ENCODE measurements around the gene MESD.
A peak's percentile ranks its signal among the peaks of the same experiment; 100 is the strongest.

MESD gene

DNA sequence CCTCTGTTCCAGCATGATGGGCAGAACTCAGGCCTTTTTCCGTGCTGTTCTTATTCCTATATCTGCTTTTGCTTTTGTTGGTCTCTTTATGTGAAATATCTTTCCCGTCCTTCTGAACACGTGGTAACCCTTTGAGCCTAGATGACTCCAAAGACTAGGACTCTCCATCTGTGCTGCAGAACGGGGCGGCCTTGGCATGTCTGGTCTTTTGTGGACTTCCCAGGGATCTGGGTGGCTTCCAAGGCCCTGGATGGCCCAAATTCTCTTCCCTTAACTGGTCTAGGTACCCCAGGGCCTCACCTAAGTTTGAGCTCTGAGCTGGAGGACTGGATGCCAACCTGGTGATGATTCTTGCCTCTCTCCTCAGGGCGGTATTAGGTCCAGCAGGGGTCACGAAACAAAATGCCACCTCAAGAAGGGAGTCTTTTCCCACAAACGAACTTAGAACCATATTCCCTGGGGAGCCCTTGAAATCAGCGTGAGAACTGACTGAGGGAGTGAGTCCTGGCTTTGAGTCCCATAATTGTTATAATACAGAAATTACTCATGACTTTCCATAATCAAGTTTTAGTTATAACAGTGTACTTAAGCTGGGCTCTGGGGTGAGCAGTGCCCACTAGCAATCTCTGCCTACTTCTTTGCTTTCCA lies 25.0 kb upstream of the MESD start:
- no peak for DNase-seq

DNA sequence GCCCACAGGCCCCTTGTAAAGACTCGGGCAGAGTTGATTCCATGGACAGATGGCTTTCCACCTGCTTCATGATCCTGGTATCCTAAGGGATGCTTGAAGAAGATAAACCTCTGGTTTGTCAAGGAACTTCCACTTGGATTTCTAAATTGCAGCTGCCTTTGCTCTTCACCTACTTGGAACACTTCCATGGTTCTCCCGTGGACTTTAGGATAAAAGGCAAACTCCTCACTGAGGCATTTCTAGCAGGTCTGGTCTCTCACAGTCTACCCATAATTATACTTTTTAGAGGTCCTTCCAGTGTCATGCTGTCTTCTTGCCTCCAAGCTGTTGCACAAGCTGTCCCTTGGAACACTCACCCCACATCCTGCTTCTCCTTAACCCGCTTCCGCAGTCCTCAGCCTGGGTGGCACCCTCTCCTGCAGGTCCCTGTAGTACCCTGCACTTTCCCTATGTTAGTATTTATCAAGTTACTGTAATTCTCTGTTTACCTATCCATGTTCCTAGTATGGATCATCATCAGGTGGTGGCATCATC lies 23.8 kb upstream of the MESD start:
- no peak for DNase-seq

DNA sequence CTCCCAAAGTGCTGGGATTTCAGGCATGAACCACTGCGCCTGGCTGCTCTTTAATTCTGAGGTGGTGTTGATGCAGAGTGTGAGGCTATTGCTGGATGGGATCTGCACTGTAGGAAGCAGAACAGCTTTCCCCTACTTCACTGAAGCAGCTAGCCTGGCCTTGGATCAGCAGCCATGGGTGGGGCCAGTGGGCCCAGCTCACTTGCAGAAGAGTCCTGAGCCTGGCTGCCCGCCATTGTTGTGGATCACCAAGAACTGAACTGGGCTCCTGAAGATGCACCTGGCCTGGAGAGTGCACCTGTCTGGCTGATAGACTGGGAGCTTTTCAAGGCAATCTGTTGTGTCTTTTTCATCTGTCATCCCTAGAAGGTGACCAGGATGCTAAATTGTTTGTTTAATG lies 23.0 kb upstream of the MESD start:
- no peak for DNase-seq

DNA sequence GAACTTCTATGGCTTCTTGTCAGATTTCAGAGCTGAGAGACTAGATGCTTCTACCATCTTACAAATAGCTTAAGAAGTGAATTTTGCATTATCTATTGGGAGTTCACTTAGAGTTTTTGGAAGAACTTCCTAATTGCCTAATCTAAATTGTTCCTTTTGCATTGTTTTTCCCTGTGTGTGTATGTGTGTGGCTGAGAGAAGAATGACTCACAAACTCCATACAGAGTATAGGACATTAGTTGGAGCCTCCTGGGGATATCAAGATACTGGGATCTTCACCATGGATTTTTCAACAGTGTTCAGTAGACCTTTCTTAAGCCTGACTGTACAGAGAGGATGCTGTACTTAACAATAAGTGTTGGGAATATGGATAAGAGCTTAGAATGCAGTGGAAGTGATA lies 22.0 kb upstream of the MESD start:
- no peak for DNase-seq

DNA sequence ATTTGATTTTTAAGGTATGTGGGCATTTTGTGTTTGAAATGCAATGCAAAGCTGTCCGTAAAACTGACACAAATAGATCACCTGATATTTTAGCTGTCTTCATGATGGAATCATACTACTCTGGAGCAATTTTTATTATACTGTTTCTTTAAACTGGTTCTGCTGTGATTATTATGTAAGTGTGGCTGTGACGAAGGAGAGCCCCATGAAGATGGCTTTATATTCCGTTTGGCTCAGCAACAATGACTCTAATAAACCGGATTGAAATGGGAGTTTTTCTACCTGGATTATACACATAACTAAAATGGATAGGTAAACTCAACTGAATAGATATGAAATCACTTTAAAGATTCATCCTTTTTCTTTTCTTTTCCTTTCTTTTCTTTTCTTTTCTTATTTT lies 20.5 kb upstream of the MESD start:
- DNase-seq: no peak

DNA sequence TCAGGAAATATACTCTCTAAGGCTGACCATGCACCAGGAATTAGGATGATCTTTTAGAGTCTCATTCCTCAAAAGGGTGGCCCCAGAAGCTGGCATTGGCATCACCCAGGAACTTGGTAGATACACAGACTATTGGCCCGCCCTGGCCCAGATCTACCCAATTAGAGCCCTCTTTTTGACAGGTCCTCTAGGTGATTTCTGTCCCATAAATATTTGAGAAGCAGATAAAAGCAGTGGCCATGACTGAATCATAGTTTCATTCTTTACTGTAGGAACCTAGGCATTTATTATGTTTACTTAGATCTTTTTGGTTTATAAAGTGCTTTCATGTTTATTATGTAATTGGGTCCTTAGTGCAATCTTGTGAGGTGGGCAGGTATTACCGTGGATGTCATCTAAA lies 18.7 kb upstream of the MESD start:
- DNase-seq: no peak

DNA sequence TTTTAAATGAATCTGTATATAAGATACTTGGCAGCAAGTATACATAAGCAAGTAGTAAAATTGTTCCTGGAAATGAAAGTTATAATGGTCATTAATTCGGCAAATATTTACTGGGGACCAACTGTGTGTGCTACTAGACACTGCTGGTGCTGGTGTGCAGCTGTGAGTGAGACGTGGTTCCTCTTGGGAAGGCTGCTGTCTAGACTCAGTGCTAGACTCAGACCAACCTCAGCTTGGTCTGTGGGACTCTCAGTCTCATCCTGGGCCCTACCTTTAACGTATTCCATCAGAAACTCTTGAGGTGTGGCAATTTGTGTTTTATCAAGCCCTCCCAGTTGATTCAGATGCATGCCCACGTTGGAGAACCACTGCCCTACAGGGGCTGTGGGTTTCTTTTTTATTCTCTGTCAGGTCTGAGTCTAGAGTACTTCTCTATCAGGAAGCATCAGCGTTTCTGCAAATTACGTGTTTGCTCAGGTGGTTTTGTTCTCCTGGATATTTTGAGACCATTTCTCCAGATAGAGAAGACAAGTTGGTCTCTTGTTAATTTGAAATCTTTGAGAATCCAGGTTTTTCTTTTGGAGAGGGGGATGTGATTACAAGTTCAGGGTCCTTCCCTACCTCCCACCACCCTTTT lies 17.9 kb upstream of the MESD start:
- no peak for DNase-seq

DNA sequence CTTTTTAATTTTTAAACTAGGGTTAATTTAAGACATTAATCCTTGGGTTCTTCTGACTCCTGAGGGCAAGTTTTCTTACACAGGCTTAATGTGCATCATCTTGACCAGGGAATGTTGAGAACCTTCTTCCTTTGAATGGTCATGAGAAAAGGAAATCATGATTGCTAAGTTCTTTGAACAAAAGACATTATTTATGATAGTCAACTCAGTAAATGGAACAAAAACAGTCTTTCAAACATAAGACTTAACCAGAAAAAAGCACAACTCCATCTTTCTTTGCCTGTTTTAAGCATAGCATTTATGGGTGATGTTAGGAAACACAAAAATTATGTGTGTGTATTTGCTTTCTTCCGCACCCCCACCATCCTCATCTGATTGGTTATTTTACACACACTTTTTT lies 16.5 kb upstream of the MESD start:
- DNase-seq: no peak

DNA sequence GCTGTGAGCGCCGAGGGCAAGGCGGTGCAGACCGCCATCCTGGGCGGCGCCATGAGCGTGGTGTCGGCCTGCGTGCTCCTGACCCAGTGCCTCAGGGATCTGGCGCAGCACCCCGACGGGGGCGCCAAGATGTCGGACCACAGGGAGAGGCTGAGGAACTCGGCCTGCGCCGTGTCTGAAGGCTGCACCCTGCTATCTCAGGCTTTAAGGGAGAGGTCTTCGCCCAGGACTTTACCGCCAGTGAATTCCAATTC lies 13.4 kb upstream of the MESD start:
- DNase-seq: no peak

DNA sequence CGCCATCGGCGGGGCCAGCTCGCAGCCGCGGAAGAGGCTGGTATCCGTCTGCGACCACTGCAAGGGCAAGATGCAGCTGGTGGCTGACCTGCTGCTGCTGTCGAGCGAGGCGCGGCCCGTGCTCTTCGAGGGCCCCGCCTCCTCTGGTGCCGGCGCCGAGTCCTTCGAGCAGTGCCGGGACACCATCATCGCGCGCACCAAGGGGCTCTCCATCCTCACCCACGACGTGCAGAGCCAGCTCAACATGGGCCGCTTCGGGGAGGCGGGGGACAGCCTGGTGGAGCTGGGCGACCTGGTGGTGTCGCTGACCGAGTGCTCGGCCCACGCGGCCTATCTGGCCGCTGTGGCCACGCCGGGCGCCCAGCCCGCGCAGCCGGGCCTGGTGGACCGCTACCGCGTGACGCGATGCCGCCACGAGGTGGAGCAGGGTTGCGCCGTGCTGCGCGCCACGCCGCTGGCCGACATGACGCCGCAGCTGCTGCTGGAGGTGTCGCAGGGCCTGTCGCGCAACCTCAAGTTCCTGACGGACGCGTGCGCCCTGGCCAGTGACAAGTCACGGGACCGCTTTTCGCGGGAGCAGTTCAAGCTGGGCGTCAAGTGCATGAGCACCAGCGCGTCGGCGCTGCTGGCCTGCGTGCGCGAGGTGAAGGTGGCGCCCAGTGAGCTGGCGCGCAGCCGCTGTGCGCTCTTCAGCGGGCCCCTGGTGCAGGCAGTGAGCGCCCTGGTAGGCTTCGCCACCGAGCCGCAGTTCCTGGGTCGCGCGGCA lies 12.9 kb upstream of the MESD start:
- peak; percentile 66 for DNase-seq

DNA sequence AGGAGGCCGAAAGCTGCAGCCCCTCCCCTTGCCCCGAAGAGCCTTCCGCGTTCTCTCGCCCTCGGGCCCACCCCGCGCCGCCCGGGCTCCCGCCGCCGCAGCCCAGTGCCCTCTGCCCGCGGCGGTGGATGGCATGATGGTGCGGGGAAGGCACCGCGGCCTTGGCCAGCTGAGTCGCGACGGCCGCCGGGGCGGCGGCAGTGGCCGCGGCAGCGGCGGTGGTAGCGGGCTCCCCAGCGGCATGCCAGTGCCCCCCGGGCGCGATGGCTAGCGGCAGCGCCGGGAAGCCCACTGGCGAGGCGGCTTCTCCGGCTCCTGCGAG lies 12.4 kb upstream of the MESD start:
- no peak for DNase-seq

DNA sequence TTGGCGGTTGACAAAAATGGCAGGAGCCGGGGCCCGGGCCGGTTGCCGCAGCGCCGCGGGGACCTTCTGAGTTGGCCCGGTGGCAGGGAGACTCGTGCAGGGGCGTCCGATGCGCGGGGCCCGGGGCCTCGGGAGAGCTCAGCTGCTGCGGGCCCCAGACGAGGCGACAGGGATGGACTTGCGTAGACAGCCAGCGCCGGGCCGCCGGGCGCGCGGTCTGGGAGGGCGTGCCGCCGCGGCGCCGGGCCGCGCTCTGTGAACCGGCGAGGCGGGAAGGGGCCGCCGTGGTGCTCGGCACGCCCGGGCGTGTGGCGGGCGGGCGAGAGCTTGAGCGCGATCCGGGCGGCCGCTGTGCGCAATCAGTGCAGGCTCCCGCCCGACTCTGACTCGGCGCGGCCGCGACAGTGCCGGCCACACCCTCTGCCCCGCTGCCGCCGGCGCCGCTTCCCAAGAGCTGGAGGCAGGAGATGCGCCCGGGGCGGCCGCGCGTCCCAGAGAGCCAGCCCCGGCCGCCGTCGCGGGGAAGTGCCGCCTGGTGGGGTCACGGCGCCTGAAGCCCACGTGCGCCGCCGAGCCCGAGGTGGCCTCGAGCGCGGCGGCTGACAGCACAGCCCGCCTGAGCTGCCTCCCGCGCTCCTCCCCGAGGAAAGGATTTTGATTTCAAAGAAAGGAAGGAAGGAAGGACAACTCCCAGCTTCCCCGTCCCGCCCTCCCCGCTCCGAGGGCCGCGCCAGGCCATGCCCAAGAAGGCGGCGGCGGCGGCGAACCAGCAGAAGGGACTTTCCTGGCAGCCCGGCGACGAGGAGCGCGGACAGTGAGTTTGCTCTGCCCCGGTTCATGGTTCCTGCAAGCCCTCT lies 11.8 kb upstream of the MESD start:
- peak; percentile 84 for DNase-seq

DNA sequence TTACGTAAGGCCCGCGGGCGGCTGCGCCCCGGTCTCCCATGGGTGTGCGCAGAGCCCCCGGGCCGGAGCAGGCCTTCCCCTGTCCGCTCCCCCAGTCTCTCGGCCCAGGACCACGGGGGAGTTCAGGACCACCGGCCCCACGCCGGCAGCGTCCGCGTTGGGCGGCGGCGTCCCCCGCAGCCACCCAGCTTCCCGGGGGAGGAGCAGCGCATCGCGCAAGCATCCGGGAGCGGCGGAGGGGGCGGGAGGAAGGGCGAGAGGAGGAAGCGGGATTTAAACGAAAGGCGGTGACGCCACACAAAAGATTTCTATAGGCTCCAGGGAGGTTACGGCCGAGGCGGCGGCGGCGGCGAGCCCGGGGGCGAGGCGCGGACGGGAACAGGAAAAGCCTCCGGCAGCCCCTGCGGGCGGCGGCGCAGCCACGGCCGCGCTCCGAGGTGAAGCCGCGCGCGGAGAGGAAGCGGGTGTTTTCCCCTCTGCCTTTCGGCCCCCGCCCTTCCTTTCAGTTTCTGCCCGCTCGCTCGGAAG lies 11.1 kb upstream of the MESD start, which contains the start of gene TLNRD1:
TLNRD1 (plus strand) TSS at position 300 of the 528 bp plus-strand sequence. CDS start 1,349 bp downstream, outside the sequence.
- DNase-seq: peak; percentile 93

DNA sequence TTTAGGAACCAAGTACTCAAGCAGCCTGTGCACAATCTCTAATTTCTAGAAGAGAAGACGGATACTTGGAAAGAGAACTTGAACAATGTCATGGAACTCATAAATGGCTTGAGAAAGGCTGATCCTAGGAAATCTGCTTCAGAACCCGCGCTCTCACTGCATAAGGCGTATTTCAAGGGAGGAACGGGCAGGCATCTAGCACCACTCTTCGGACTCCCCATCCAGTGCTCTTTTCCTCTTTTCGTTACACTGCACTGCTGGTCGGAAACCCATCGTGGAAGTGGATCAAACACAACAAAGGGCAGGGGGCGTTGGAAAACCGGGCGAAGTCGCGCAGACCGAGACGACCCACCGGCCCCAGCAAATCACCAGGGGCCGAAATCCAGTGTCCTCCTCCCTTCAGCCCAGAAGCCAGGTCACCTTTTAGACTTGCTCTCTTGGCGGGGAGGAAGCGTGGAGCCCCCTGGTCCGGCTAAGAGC lies 10.6 kb upstream of the MESD start:
- DNase-seq: no peak

DNA sequence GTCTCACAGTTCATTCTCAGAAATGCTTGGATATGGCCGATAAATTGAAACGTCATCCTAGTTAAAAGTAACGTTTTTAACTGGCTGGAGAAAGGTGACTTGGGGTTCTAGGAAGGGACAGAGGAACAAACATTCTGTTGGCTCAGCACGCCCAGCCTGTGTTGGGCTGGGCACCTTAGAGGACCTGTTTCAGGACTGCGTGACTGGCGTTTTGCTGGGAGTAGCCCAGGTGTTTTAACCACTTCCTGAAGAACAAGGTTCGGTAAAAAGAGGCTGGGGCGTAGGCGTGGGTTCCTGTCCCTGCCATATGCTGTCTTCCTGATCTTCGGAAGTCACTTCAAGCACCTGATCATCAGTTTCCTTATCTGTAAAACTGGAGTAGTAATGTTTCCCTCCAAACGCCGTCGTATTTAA lies 10.0 kb upstream of the MESD start:
- peak; percentile 84 for DNase-seq

DNA sequence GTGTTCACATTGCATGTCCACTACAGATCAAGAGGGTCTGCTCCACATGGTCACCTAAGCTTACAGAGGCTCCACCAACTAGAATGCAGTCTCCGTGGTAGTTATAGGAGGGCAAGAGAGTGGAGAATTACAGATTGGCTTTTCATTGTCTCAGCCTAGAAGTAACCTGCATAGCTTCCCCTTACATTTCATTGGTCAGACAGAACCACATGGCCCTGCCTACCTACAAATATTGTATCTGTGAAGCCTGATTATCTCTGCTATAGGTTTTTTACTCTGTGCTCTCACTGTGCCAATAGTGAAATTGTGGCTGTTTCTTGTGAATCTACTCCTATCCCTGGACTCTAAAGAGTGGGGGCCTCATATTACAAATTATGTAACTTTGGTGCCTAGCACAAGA lies 8.6 kb upstream of the MESD start:
- DNase-seq: no peak

DNA sequence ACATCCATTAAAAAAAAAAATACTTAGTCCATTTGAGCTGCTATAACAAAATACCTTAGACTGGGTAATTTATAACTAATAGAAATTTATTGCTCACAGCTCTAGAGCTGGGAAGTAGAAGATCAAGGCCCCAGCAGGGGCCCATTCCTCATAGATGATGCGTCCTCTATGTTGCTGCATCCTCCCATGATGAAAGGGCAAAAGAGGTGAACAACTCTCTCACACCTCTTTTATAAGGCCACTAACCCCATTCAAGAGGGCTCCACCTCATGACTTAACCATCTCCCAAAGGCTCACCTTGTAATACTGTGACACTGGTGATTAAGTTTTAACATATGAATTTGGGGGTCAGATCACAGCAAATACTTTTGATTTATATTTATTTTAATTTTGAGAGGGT lies 8.1 kb upstream of the MESD start:
- no peak for DNase-seq

DNA sequence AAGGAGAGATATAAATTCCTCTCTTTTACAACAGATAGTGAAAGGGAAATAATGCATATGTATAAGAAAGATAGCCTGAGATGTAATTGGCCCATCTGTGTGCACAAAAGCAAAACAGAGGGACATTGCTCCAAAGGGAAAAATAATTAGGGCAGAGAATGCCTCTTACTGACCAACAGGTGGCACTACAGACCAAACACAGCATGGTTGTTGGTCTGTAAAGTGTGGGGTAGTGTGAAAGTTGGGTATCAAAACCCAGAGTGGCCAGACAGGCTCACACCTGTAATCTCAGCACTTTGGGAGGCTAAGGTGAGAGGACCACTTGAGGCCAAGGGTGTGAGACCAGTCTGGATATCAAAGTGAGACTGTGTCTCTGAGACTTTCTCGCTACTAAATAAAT lies 6.6 kb upstream of the MESD start:
- DNase-seq: no peak

DNA sequence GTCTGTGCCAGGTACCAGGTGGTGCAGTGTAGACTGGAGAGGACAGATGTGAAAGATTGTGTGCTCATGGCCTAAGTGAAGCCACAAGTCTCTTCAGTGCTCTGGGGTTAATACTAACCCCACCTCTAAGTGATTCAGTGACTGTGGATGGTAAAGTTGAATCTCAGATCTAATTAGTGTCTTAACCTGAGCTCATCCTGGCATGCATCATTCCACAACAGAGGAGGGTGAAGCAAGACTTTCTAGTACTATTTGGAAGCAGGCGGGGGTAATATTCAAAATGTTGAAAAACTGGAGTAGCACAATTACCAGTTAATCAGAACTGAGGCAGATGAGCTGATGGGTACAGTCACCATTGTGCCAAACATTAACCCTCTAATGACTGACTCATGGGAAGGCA lies 2.8 kb upstream of the MESD start:
- no peak for DNase-seq

DNA sequence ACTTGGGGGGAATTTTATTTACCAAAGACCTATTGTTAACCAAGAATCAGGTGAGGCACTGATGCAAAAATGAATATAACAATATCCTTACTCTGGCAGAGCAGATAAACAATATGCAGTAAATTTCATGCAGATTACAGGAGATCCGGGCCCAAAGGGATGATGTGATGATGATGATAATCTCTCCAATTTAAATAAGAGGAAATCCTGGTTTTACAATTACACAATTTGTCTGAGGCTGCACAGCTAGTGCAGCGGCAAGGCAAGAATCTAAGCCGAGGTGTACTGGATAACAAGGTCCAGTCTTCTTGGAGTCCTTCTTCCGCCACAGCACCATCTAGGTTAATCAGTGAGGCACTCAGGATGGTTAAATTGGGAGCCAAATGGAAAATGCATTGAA lies 2.4 kb upstream of the MESD start:
- DNase-seq: no peak

DNA sequence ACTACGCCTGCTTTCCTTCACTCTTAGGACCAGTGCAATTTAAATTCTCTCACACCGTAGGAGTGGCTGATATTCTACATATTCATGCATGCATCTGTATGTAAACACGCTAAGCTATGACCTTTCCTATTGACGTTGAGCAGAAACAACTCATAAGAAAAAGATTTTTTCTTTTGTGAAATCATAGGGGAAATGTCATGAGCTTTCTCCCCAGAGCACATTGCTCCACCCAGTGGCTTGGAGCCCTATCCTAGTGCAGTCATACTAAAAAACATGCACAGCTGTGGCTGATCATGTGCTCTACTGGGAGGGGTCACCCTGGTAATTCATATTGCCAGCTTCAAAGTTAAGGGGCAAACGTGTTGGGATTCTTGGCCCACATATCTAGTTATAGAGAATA lies 1.8 kb upstream of the MESD start:
- peak; percentile 44 for DNase-seq

DNA sequence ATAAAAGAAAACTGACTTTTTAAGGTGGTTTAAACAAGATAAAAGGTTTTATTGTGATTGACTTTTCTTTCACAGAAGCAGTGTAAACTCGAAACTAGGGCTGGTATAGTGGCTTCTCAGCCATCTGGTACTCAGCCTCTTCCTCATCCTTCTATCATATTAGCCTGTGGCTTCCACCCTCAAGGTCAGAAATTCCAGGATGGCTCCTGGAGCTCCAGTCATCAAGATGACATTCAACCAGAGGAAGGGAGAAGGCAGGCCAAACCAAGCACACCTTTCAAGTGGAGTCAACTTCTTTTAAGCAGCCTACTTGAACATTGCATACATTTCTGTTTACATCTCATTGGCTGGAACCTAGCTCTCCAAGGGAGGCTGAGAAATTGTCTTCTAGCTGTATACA lies 1.3 kb upstream of the MESD start:
- no peak for DNase-seq

DNA sequence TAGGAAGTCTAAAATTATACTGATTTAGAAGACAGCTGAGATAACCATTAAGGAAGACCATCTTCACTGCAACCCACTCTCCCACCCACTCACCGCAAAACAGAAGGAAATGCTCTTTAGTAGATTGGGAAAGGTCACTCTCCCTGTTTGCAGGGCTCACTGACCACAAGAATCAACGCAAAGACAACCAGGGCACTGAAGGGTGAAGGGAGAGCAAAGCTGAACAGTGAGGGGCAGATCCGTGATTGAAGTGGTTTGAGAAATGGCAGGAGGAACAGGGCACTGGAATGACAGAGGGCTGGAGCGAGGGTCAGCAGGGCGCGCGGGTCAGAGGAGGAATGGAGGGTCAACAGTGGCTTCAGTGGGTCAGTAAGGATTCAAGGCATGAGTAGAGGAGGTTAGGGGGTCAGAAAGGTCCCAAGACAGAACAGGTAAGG lies 520 bp downstream of the MESD start:
- no peak for DNase-seq
